GM19240 (cell line): ENCODE measurements around the gene SP140.
"Not testable (repeated sequence)": the region's sequence is repeated elsewhere in the genome, so short reads cannot be mapped to it uniquely, and the experiment has no call there.

ENCODE experiments used
- DNase-seq: peaks from one replicate; pipeline ENCODE4 v3.0.0; 2011; ENCODE audit warnings: low spot score; ENCODE audit not compliant: insufficient read length

Gene SP140

DNA sequence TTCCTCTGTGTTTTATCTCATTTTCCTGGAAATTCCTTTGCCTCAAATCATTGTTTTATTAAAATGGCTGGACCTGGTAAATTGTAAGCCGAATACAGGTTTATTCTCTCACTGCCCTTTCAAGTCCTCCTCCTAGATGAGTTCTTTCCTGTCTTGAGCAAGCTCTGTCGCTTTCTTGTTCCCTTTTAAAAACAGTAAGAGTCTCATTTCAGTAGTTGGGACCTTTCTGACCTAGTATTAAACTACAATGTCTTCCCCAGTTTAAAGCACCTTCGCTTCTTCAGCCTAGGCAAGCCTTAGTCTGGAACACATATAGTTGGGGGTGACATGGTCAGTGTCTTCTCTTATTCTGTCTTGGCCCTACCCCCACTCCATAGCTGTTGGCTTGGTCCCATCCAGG is 60.5 kb downstream of the SP140 start:
- DNase-seq = no peak

- DNase-seq = not testable (repeated sequence)
These were observed 63.8 kb downstream of the SP140 start for GRCh38 chr2:230289311-230289710.

GRCh38 chr2:230295192-230295591 is 69.7 kb downstream of the SP140 start:
- no peak for DNase-seq

- no peak for DNase-seq
These were observed 71.4 kb downstream of the SP140 start for GRCh38 chr2:230296917-230297316.

GRCh38 chr2:230299618-230300017 is 74.1 kb downstream of the SP140 start:
- DNase-seq = no peak

- DNase-seq = no peak
These were observed 80.1 kb downstream of the SP140 start for GRCh38 chr2:230305416-230306275.

- no peak for DNase-seq
These were observed 80.9 kb downstream of the SP140 start for GRCh38 chr2:230306474-230306873.

DNA sequence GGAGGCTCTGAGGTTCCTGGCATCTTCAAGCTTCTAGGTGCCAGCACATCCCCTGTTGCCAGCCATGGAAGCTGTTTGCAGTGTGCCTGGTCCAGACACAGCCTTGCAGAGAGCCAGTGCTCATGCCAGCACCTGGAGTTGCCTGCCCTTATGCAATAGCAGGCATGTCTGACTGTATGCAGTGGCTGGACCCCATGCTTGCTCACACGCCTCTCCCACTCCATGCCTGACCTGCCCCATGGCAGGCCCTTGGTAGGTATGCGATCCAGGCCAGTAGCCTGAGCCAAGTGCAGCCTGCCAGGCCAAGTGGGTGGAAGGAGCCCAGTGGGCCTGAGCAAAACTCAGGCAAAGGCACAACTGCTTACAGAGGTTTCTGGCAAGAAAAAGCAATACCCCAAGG is 81.9 kb downstream of the SP140 start:
- DNase-seq = no peak

- no peak for DNase-seq
These were observed 83.0 kb downstream of the SP140 start for GRCh38 chr2:230308402-230309000.

DNA sequence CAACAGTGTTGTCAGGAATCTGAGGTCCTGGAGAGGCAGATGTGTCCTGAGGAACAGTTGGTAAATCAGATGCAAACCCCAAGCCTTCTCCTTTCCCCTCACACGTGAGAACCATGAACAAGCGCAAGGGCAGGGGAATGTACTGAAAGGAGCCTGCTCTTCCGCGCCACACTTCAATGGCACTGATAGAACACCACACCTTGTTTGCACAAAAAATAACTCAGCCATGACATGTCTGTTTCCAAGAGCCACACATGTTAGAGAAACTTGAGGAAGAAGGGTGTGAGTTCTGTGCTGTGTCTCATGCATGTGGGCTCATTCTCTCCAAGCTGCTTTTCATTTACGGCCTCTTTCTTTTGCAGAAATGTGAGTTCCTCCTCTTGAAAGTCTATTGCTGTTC is 85.3 kb downstream of the SP140 start:
- not testable (repeated sequence) for DNase-seq

DNA sequence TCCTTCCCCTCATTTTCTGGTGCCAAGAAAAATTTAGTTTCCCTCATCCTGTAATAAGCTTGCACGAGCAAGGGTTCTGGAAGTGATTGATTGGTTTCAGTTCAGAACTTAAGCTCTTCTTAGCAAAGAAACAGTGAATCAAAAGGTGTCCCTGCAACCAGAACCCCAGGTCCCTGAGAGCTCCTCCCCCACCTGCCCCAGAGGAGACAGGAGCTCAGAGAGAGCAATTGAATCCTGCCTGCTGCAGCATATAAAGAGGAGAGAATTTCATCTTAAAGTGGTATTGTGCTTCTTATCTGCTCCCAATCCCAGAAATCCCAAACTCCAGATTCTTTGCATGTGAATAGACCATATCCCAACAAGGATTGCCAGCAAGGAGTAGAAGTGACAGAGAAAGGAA is 86.1 kb downstream of the SP140 start:
- DNase-seq = not testable (repeated sequence)

GRCh38 chr2:230312638-230313037 is 87.1 kb downstream of the SP140 start:
- no peak for DNase-seq

- no peak for DNase-seq
These were observed 91.8 kb downstream of the SP140 start for GRCh38 chr2:230317366-230317765.

- DNase-seq = no peak
These were observed 92.9 kb downstream of the SP140 start for GRCh38 chr2:230318190-230319121.

DNA sequence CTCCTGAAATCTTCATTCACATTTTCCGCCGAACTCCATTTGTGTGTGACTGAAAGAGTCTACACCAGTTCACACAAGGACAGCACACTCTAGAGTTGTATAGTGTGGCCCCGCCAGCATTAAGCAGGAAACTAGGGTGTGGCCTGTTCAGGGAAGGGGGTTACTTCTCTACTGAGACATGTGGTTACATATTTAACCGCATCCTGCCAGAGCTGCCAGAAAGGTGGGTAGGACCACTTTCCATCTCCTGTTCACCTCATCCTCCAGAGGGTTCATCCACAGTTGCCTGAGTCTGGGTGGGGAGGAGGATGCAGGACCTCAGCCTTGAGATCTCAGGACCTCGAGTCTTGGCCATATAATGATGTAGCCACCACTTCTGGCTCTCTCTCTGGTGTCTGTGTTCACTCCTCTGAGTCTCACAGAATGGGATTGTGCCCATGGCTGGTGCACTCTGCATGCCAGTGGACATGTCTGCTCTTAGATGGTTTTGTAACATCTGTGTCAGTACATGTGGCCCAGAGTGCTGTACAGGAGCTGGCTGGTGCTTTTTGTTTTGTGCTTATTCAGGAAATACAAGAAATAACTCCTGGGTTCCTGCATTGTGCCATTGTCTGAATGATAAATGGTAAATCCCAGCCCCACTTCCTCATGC is 93.8 kb downstream of the SP140 start:
- DNase-seq = peak; percentile 49

DNA sequence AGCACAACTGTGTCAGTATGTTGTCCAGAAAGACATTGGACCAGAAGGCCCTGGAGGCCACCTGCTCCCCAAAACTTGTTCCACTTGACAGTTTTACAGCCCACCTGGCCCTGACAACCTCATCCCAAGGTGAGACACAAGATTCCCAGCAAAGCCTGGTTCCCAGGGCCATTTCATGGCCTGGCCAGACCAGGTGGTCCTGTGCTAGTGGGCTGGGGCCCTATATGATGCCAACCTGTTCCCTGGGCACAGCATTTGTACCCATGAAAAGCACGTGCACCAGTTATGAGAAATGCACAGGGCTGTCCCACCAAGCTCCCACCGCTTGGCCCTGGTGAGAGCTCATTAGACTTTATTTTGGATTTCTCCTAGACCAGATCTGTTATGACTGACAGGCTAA is 95.5 kb downstream of the SP140 start:
- no peak for DNase-seq

DNA sequence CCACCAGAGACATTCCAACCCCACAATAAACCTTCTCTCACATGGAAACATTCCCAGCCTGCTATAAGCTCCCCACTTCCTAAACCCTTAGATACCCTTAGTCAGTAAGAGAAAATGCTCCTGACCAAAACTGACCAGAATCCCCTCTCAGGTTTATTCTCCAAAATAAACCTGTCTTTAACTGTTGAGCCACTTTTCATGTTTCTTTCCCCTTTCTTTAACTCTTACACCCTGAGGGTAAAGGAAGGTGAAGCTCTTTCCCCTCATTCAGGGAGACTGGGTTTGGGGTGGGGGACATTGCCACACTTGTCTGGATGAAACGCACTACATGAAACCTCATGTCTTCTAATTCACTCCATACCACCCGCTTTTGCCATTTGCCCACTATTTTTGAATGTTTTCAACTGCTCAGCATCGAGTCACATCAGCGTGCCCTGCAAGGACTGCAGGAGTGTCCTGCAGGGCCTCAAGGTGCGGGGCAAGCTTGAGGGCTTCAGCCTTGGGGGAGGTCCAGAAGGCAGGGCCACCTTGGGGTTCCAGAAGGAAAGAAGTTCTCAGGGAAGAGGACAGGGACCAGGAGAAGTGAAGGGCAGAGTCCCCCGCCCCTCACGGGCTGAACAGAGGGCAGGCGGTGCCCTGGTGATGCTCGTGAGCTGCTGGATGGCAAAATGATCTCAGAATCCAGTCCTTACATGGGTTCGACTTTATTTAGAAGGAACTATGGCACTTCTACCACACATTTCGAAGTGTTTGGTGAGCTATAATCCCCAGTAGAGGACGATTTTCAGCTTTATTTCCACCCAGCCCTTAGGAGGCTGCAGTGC is 97.2 kb downstream of the SP140 start:
- DNase-seq = no peak

GRCh38 chr2:230323385-230324106 is 98.0 kb downstream of the SP140 start:
- no peak for DNase-seq

GRCh38 chr2:230324503-230324902 is 99.0 kb downstream of the SP140 start:
- no peak for DNase-seq
